HEK293T (cell line): ENCODE results near the gene RNF222.

Experiments
- CTCF ChIA-PET: fragments of 350-600 bp; formaldehyde crosslinking; extraction: SDS; loops from one replicate; lab custom pipeline; 2021; ENCODE audit warnings: antibody characterized with exemption, inconsistent platforms; lab: Yijun Ruan, JAX
- POLR2A ChIA-PET: fragments of 350-600 bp; formaldehyde crosslinking; extraction: SDS; loops from one replicate; lab custom pipeline; 2020; ENCODE audit warnings: antibody characterized with exemption, inconsistent platforms; lab: Yijun Ruan, JAX
- DNase-seq: peaks from one replicate; pipeline ENCODE4 v3.0.0; 2012; ENCODE audit warnings: mixed read lengths; ENCODE audit errors: extremely low spot score
- ARNT ChIP-seq: fragments of 450-650 bp; IDR thresholded peaks from 2 replicates; pipeline ENCODE4 v1.6.1; 2017; ENCODE audit warnings: mild to moderate bottlenecking
- BHLHE40 ChIP-seq: fragments of 450-650 bp; IDR thresholded peaks from 2 replicates; pipeline ENCODE4 v1.6.1; 2016; ENCODE audit warnings: mild to moderate bottlenecking, moderate library complexity, borderline replicate concordance
- CTBP1 ChIP-seq: fragments of 450-650 bp; IDR thresholded peaks from 2 replicates; pipeline ENCODE4 v1.6.1; 2016; ENCODE audit warnings: borderline replicate concordance
- ELF4 ChIP-seq: fragments of 450-650 bp; IDR thresholded peaks from 2 replicates; pipeline ENCODE4 v1.6.1; 2017; ENCODE audit warnings: antibody characterized with exemption
- FOXA1 ChIP-seq: fragments of 450-650 bp; IDR thresholded peaks from 2 replicates; pipeline ENCODE4 v1.6.1; 2016; ENCODE audit warnings: mild to moderate bottlenecking
- FOXK2 ChIP-seq: fragments of 450-650 bp; IDR thresholded peaks from 2 replicates; pipeline ENCODE4 v1.6.1; 2016; ENCODE audit warnings: mild to moderate bottlenecking
- FOXM1 ChIP-seq: fragments of 450-650 bp; IDR thresholded peaks from 2 replicates; pipeline ENCODE4 v1.6.1; 2017; ENCODE audit warnings: mild to moderate bottlenecking, borderline replicate concordance
- HDGF ChIP-seq: fragments of 450-650 bp; IDR thresholded peaks from 2 replicates; pipeline ENCODE4 v1.6.1; 2017; ENCODE audit warnings: antibody characterized with exemption, borderline replicate concordance
- L3MBTL2 ChIP-seq: fragments of 450-650 bp; conservative IDR thresholded peaks from 2 replicates; pipeline ENCODE4 v1.6.1; 2016; ENCODE audit warnings: mild to moderate bottlenecking
- LEF1 ChIP-seq: fragments of 450-650 bp; IDR thresholded peaks from 2 replicates; pipeline ENCODE4 v1.6.1; 2017; ENCODE audit warnings: mild to moderate bottlenecking, borderline replicate concordance
- NFRKB ChIP-seq: fragments of 450-650 bp; IDR thresholded peaks from 2 replicates; pipeline ENCODE4 v1.6.1; 2016; ENCODE audit warnings: mild to moderate bottlenecking, moderate library complexity
- PKNOX1 ChIP-seq: fragments of 450-650 bp; IDR thresholded peaks from 2 replicates; pipeline ENCODE4 v1.6.1; 2016
- SP1 ChIP-seq: fragments of 450-650 bp; IDR thresholded peaks from 2 replicates; pipeline ENCODE4 v1.6.1; 2017
- SUZ12 ChIP-seq: fragments of 450-650 bp; IDR thresholded peaks from 2 replicates; pipeline ENCODE4 v1.6.1; 2016; ENCODE audit warnings: mild to moderate bottlenecking
- TARDBP ChIP-seq: fragments of 450-650 bp; IDR thresholded peaks from 2 replicates; pipeline ENCODE4 v1.6.1; 2016
- ZNF384 ChIP-seq: fragments of 450-650 bp; IDR thresholded peaks from 2 replicates; pipeline ENCODE4 v1.6.1; 2016

Gene RNF222

GRCh38 chr17:8418471-8418870 lies 20.8 kb upstream of the RNF222 start:
- ChIA-PET POLR2A (no interaction called here), CTCF (no interaction called here)
- DNase-seq = no peak
- TF ChIP-seq L3MBTL2 = no peak
- TF ChIP-seq HDGF = no peak
- TF ChIP-seq FOXA1 = no peak
- TF ChIP-seq FOXK2 = no peak
- no peak for TF ChIP-seq ARNT
- no peak for TF ChIP-seq LEF1
- no peak for TF ChIP-seq NFRKB
- TF ChIP-seq BHLHE40 = no peak
- no peak for TF ChIP-seq SUZ12
- no peak for TF ChIP-seq TARDBP
- TF ChIP-seq PKNOX1 = no peak
- no peak for TF ChIP-seq ZNF384
- TF ChIP-seq ELF4 = no peak
- no peak for TF ChIP-seq CTBP1
- no peak for TF ChIP-seq FOXM1
- TF ChIP-seq SP1 = no peak

- ChIA-PET CTCF (no interaction called here), POLR2A (interaction anchor here (0.6 kb wide), 1 partner anchor 18 kb away, joined by 4 read pairs; the partner anchor contains the start of gene NDEL1)
- no peak for DNase-seq
- TF ChIP-seq ELF4 = no peak
- TF ChIP-seq PKNOX1 = no peak
- TF ChIP-seq ZNF384 = no peak
- no peak for TF ChIP-seq SUZ12
Observed at GRCh38 chr17:8417806-8418205, 20.2 kb upstream of the RNF222 start.

GRCh38 chr17:8413938-8414337 lies 16.3 kb upstream of the RNF222 start:
- no peak for DNase-seq
- ChIA-PET POLR2A (no interaction called here), CTCF (no interaction called here)
- TF ChIP-seq FOXM1 = no peak
- TF ChIP-seq TARDBP = no peak
- no peak for TF ChIP-seq ARNT
- no peak for TF ChIP-seq NFRKB
- no peak for TF ChIP-seq L3MBTL2
- TF ChIP-seq SUZ12 = no peak
- no peak for TF ChIP-seq FOXK2
- no peak for TF ChIP-seq FOXA1
- TF ChIP-seq LEF1 = no peak
- no peak for TF ChIP-seq PKNOX1
- TF ChIP-seq BHLHE40 = no peak
- TF ChIP-seq ELF4 = no peak
- no peak for TF ChIP-seq CTBP1

GRCh38 chr17:8413328-8413727 lies 15.7 kb upstream of the RNF222 start:
- no peak for TF ChIP-seq FOXM1
- no peak for TF ChIP-seq SP1
- TF ChIP-seq CTBP1 = no peak
- no peak for TF ChIP-seq NFRKB
- no peak for TF ChIP-seq FOXK2
- TF ChIP-seq ELF4 = no peak
- TF ChIP-seq HDGF = no peak
- TF ChIP-seq SUZ12 = no peak
- TF ChIP-seq ARNT = no peak
- no peak for TF ChIP-seq PKNOX1
- TF ChIP-seq FOXA1 = no peak
- no peak for TF ChIP-seq BHLHE40
- TF ChIP-seq TARDBP = no peak
- no peak for TF ChIP-seq ZNF384
- TF ChIP-seq L3MBTL2 = no peak
- TF ChIP-seq LEF1 = no peak
- ChIA-PET CTCF (interaction anchor here (0.6 kb wide), 1 partner anchor 370 kb away, joined by 3 read pairs; no protein-coding TSS in a partner anchor), POLR2A (no interaction called here)
- no peak for DNase-seq

DNA sequence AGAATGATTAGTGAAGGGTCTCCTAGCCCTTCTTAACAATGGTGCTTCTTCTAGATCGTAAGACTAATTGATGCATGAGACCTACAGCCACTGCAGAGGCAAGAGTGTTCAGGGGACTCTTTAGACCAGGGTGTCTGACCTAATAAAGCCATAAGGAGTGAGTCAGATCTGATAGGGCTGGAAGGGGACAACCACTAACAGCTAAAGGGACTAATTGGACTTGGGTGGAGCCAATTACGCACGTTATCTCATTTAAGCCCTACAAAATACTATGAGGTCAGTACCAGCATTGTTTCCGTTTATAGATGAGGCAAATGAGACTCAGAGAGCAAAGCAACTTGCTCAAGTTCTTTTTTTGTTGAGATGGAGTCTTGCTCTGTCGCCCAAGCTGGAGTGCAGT lies 14.5 kb upstream of the RNF222 start:
- CTCF ChIA-PET = interaction anchor here (0.7 kb wide), 1 partner anchor 394 kb away, joined by 3 read pairs; no protein-coding TSS in a partner anchor
- POLR2A ChIA-PET = no interaction called here

More for the DNA sequence above, 14.5 kb upstream of the RNF222 start:
- DNase-seq = no peak
- TF ChIP-seq PKNOX1 (no peak), ELF4 (no peak)
